Activated B cell treated with CpG ODN at 0.5 μM for 24 hours (primary cell): ENCODE data around the gene EIF4E3. TPM values are rescaled to one million over a fixed set of nuclear protein-coding genes. Genes with fewer than 3 reads are reported as not detected.

Source experiments
- ATAC-seq: fragments of 200-7000 bp; cut with Tn5 transposase; one replicate; pipeline ENCODE4 v1.10.0; 2021; ENCODE audit warnings: low read depth, mild to moderate bottlenecking, moderate library complexity
- CTCF ChIA-PET: fragments of 350-600 bp; sonication (Branson Sonifier 250); formaldehyde crosslinking; loops from one replicate; lab custom pipeline; 2021; ENCODE audit warnings: antibody characterized with exemption; lab: Charles Lee
- POLR2A ChIA-PET: fragments of 350-600 bp; sonication (Branson Sonifier 250); formaldehyde crosslinking; loops from one replicate; lab custom pipeline; 2021; ENCODE audit warnings: antibody characterized with exemption; lab: Charles Lee
- DNase-seq: peaks from one replicate; pipeline ENCODE4 v3.0.0; 2022
- H3K27ac Mint-ChIP-seq: one replicate; pipeline ENCODE4 v1.8.0; 2020; ENCODE audit warnings: mixed read lengths
- H3K27me3 Mint-ChIP-seq: one replicate; pipeline ENCODE4 v1.8.0; 2021; ENCODE audit warnings: mixed read lengths
- H3K36me3 Mint-ChIP-seq: one replicate; pipeline ENCODE4 v1.8.0; 2021; ENCODE audit warnings: low read depth, mixed read lengths
- H3K4me1 Mint-ChIP-seq: one replicate; pipeline ENCODE4 v1.8.0; 2021; ENCODE audit warnings: mixed read lengths
- H3K4me3 Mint-ChIP-seq: one replicate; pipeline ENCODE4 v1.8.0; 2020; ENCODE audit warnings: mild to moderate bottlenecking, mixed read lengths
- H3K9me3 Mint-ChIP-seq: one replicate; pipeline ENCODE4 v1.8.0; 2020; ENCODE audit warnings: mixed read lengths
- CTCF ChIP-seq: fragments of 200-600 bp; IDR thresholded peaks from one replicate; pipeline ENCODE4 v1.8.0; 2022; ENCODE audit warnings: antibody characterized with exemption, mild to moderate bottlenecking
- intact Hi-C: fragments of 100-400 bp; cut with micrococcal nuclease; formaldehyde crosslinking; loops from one replicate; pipeline ENCODE4 v1.15.1; 2024
- total RNA-seq: library from RNA; stranded (reverse); gene quantifications from 2 replicates; pipeline ENCODE4 v1.2.3, GENCODE V29; 2022

The EIF4E3 gene
- total RNA-seq, 1 donor from 2014 or later: 2.0 TPM

GRCh38 chr3:71721651-71722157 is 3.5 kb downstream of the EIF4E3 start:
- Mint-ChIP-seq H3K27me3 (peaks cover 14% of the 10 kb centered on the region), H3K4me3 (no peak overlapping the region), H3K9me3 (no peaks in the 10 kb centered on the region), H3K36me3 (no peaks in the 10 kb centered on the region), H3K27ac (no peak overlapping the region), H3K4me1 (peaks cover 31% of the 10 kb centered on the region)
- TF ChIP-seq CTCF: no peak
- ATAC-seq (no peak), DNase-seq (no peak)
- intact Hi-C loops: loop anchor here (10.0 kb wide), 2 partner anchors 543 to 723 kb away; partner anchors contain the start of gene RYBP
- CTCF ChIA-PET: no interaction called here
- POLR2A ChIA-PET: no interaction called here

- CTCF ChIA-PET: no interaction called here
- intact Hi-C loops: loop anchor here (10.0 kb wide), 2 partner anchors 544 to 724 kb away; partner anchors contain the start of gene RYBP
- Mint-ChIP-seq H3K9me3 (no peaks in the 10 kb centered on the region), H3K27ac (no peak overlapping the region), H3K4me3 (no peak overlapping the region), H3K4me1 (peaks cover 27% of the 10 kb centered on the region), H3K36me3 (no peaks in the 10 kb centered on the region), H3K27me3 (peaks cover 11% of the 10 kb centered on the region)
- POLR2A ChIA-PET: no interaction called here
- DNase-seq: no peak
- TF ChIP-seq CTCF: no peak
- no peak for ATAC-seq
Observed at GRCh38 chr3:71721002-71721401, 4.2 kb downstream of the EIF4E3 start.

GRCh38 chr3:71718072-71718471 is 7.1 kb downstream of the EIF4E3 start:
- intact Hi-C loops: no loop called here
- H3K9me3 Mint-ChIP-seq: no peaks in the 10 kb centered on the region
- H3K27me3 Mint-ChIP-seq: peaks cover 6% of the 10 kb centered on the region
- no peak overlapping the region for H3K4me3 Mint-ChIP-seq
- no peak overlapping the region for H3K27ac Mint-ChIP-seq
- POLR2A ChIA-PET: no interaction called here
- DNase-seq (no peak), ATAC-seq (no peak)
- peaks cover 10% of the 10 kb centered on the region for H3K4me1 Mint-ChIP-seq
- no peaks in the 10 kb centered on the region for H3K36me3 Mint-ChIP-seq
- CTCF ChIA-PET: no interaction called here
- TF ChIP-seq CTCF: no peak

- H3K27ac Mint-ChIP-seq: no peak overlapping the region
- H3K4me3 Mint-ChIP-seq: no peak overlapping the region
- no peak for DNase-seq
- CTCF ChIA-PET: interaction anchor here (1.4 kb wide), 1 partner anchor 9 kb away, joined by 3 read pairs; no protein-coding TSS in a partner anchor
- POLR2A ChIA-PET: no interaction called here
- no peak for ATAC-seq
- no peak for TF ChIP-seq CTCF
- H3K9me3 Mint-ChIP-seq: no peaks in the 10 kb centered on the region
- no peaks in the 10 kb centered on the region for H3K4me1 Mint-ChIP-seq
- intact Hi-C loops: loop anchor here (5.0 kb wide), 1 partner anchor 1788 kb away; no protein-coding TSS in a partner anchor
- H3K27me3 Mint-ChIP-seq: peaks cover 1% of the 10 kb centered on the region
- no peaks in the 10 kb centered on the region for H3K36me3 Mint-ChIP-seq
Observed at GRCh38 chr3:71714595-71714994, 10.6 kb downstream of the EIF4E3 start.

GRCh38 chr3:71713041-71713440 is 12.2 kb downstream of the EIF4E3 start:
- no peak for ATAC-seq
- no peak overlapping the region for H3K4me3 Mint-ChIP-seq
- intact Hi-C loops: loop anchor here (5.0 kb wide), 1 partner anchor 1789 kb away; no protein-coding TSS in a partner anchor
- no peak overlapping the region for H3K27ac Mint-ChIP-seq
- H3K4me1 Mint-ChIP-seq: no peaks in the 10 kb centered on the region
- CTCF ChIA-PET: interaction anchor here (1.5 kb wide), 1 partner anchor 1109 kb away, joined by 4 read pairs; no protein-coding TSS in a partner anchor
- no peaks in the 10 kb centered on the region for H3K27me3 Mint-ChIP-seq
- H3K36me3 Mint-ChIP-seq: no peaks in the 10 kb centered on the region
- TF ChIP-seq CTCF: no peak
- no peak for DNase-seq
- no peaks in the 10 kb centered on the region for H3K9me3 Mint-ChIP-seq
- POLR2A ChIA-PET: no interaction called here
